ENCODE measurements around the gene HK2.

- TF ChIP-seq CTCF (IDR thresholded peaks at IDR 0.05; ENCODE audit: insufficient read depth, low read depth, low read length) (no peak), EZH2 (IDR thresholded peaks at IDR 0.05; ENCODE audit: insufficient read depth, low read length) (no peak)
Observed at GRCh38 chr2:74822771-74823566, 11.0 kb upstream of the HK2 start.
